SK-N-SH treated with all-trans-retinoic acid at 6 μM for 48 hours (cell line): ENCODE data around the gene TMEM203.

Experiments
- ATAC-seq: fragments of 200-7000 bp; cut with Tn5 transposase; 3 replicates; pipeline ENCODE4 v1.9.1; 2020; ENCODE audit warnings: mild to moderate bottlenecking, moderate library complexity
- ARNTL ChIP-seq: fragments of 450-650 bp; formaldehyde crosslinking; IDR thresholded peaks from 2 replicates; pipeline ENCODE4 v1.5.0; 2020; ENCODE audit warnings: low read depth, mild to moderate bottlenecking, moderate library complexity, borderline replicate concordance
- BACH2 ChIP-seq: fragments of 250-450 bp; sonication (Bioruptor Pico); IDR thresholded peaks from 2 replicates; pipeline ENCODE4 v1.9.0; 2021; ENCODE audit warnings: mild to moderate bottlenecking, borderline replicate concordance
- CREB5 ChIP-seq: fragments of 250-450 bp; sonication (Bioruptor Pico); IDR thresholded peaks from 2 replicates; pipeline ENCODE4 v1.5.1; 2020; ENCODE audit warnings: low read depth, mild to moderate bottlenecking, moderate library complexity
- CSDC2 ChIP-seq: fragments of 250-450 bp; sonication (Bioruptor Pico); IDR thresholded peaks from 2 replicates; pipeline ENCODE4 v1.5.0; 2020; ENCODE audit warnings: mild to moderate bottlenecking, moderate library complexity
- CSRNP3 ChIP-seq: fragments of 250-450 bp; sonication (Bioruptor Pico); IDR thresholded peaks from 2 replicates; pipeline ENCODE4 v1.5.1; 2021; ENCODE audit warnings: mild to moderate bottlenecking, moderate library complexity
- ESRRG ChIP-seq: fragments of 250-450 bp; sonication (Bioruptor Pico); IDR thresholded peaks from 2 replicates; pipeline ENCODE4 v1.6.1; 2021; ENCODE audit warnings: mild to moderate bottlenecking
- GLIS3 ChIP-seq: fragments of 250-450 bp; sonication (Bioruptor Pico); IDR thresholded peaks from 2 replicates; pipeline ENCODE4 v1.5.0; 2020; ENCODE audit warnings: mild to moderate bottlenecking, moderate library complexity
- PATZ1 ChIP-seq: fragments of 250-450 bp; sonication (Bioruptor Pico); IDR thresholded peaks from 2 replicates; pipeline ENCODE4 v1.8.0; 2020; ENCODE audit warnings: mild to moderate bottlenecking, moderate library complexity, borderline replicate concordance
- PPARA ChIP-seq: fragments of 250-450 bp; sonication (Bioruptor Pico); IDR thresholded peaks from 2 replicates; pipeline ENCODE4 v1.5.0; 2020; ENCODE audit warnings: mild to moderate bottlenecking, borderline replicate concordance
- RARB ChIP-seq: fragments of 250-450 bp; sonication (Bioruptor Pico); IDR thresholded peaks from 2 replicates; pipeline ENCODE4 v1.8.0; 2021; ENCODE audit warnings: mild to moderate bottlenecking, moderate library complexity
- SNAI2 ChIP-seq: fragments of 250-450 bp; sonication (Bioruptor Pico); IDR thresholded peaks from 2 replicates; pipeline ENCODE4 v1.5.0; 2020; ENCODE audit warnings: mild to moderate bottlenecking, moderate library complexity
- TCF4 ChIP-seq: fragments of 250-450 bp; sonication (Bioruptor Pico); IDR thresholded peaks from 2 replicates; pipeline ENCODE4 v1.8.0; 2021; ENCODE audit warnings: mild to moderate bottlenecking, moderate library complexity, borderline replicate concordance
- TOX ChIP-seq: fragments of 250-450 bp; sonication (Bioruptor Pico); IDR thresholded peaks from 2 replicates; pipeline ENCODE4 v1.8.0; 2021; ENCODE audit warnings: mild to moderate bottlenecking, moderate library complexity, borderline replicate concordance
- TSHZ2 ChIP-seq: fragments of 250-450 bp; sonication (Bioruptor Pico); IDR thresholded peaks from 2 replicates; pipeline ENCODE4 v1.5.0; 2020; ENCODE audit warnings: mild to moderate bottlenecking, moderate library complexity
- ZC3H10 ChIP-seq: fragments of 250-450 bp; sonication (Bioruptor Pico); IDR thresholded peaks from 2 replicates; pipeline ENCODE4 v1.5.1; 2021; ENCODE audit warnings: mild to moderate bottlenecking, moderate library complexity
- ZFP30 ChIP-seq: fragments of 450-650 bp; formaldehyde crosslinking; IDR thresholded peaks from 2 replicates; pipeline ENCODE4 v1.5.0; 2022; ENCODE audit warnings: mild to moderate bottlenecking, moderate library complexity
- ZNF565 ChIP-seq: fragments of 450-650 bp; formaldehyde crosslinking; conservative IDR thresholded peaks from 2 replicates; pipeline ENCODE4 v1.5.0; 2020; ENCODE audit warnings: low read depth, mild to moderate bottlenecking, moderate library complexity
- ZNF70 ChIP-seq: fragments of 450-650 bp; formaldehyde crosslinking; IDR thresholded peaks from 2 replicates; pipeline ENCODE4 v1.5.0; 2020; ENCODE audit warnings: mild to moderate bottlenecking, moderate library complexity
- ZNF8 ChIP-seq: fragments of 450-650 bp; formaldehyde crosslinking; IDR thresholded peaks from 2 replicates; pipeline ENCODE4 v1.5.0; 2020; ENCODE audit warnings: mild to moderate bottlenecking, moderate library complexity
- TF ChIP-seq, protein P1 (sequence below): fragments of 250-450 bp; sonication (Bioruptor Pico); IDR thresholded peaks from 2 replicates; pipeline ENCODE4 v1.8.0; 2021; ENCODE audit warnings: low read depth, mild to moderate bottlenecking, moderate library complexity, borderline replicate concordance

The TMEM203 gene

DNA sequence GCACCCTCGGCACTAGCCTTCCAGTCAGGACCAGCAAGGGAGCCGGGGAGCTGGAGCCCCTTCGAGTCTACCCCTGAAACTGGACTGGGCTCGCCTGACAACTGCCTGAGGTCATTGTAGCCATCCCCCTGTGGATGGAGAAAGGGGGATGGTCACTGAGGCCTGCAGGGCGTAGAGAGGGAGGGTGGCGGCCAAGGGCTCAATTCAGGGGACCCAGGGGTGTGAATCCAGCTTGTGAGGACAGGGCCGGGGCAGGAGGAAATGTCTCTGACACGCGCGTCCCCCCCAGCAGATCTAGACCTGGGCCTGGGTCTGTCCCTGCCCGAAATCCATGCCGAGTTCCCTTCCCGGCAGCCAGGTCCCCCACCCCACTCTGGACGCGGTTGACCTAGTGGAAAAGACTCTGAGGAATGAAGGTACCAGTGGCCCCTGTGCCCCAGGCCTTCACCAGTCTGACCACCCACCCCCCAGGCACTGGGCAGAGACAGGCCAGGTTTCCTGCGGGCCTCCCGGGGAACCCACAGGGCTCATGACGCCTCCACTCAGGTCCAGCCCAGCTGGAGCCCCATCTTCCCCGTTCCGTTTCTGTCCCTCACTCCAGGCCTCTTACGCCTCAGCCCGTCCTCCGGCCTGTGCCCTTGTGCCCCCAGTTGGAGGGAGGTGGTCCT is 26.1 kb upstream of the TMEM203 start:
- no peak for ATAC-seq

More for the DNA sequence above, 26.1 kb upstream of the TMEM203 start:
- TF ChIP-seq, protein P1, sequence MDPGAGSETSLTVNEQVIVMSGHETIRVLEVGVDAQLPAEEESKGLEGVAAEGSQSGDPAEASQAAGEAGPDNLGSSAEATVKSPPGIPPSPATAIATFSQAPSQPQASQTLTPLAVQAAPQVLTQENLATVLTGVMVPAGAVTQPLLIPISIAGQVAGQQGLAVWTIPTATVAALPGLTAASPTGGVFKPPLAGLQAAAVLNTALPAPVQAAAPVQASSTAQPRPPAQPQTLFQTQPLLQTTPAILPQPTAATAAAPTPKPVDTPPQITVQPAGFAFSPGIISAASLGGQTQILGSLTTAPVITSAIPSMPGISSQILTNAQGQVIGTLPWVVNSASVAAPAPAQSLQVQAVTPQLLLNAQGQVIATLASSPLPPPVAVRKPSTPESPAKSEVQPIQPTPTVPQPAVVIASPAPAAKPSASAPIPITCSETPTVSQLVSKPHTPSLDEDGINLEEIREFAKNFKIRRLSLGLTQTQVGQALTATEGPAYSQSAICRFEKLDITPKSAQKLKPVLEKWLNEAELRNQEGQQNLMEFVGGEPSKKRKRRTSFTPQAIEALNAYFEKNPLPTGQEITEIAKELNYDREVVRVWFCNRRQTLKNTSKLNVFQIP: no peak
- TF ChIP-seq BACH2 (no peak), ZNF70 (CRISPR knock-in tag) (no peak), ZC3H10 (CRISPR knock-in tag) (no peak), CSRNP3 (CRISPR knock-in tag) (no peak), SNAI2 (CRISPR knock-in tag) (no peak), ZNF8 (CRISPR knock-in tag) (no peak), ARNTL (CRISPR knock-in tag) (no peak), PATZ1 (CRISPR knock-in tag) (no peak), TSHZ2 (CRISPR knock-in tag) (no peak), RARB (CRISPR knock-in tag) (no peak), PPARA (no peak), TCF4 (CRISPR knock-in tag) (no peak), GLIS3 (no peak), ESRRG (CRISPR knock-in tag) (no peak), CSDC2 (CRISPR knock-in tag) (no peak), CREB5 (CRISPR knock-in tag) (no peak), ZNF565 (no peak), ZFP30 (CRISPR knock-in tag) (no peak), TOX (CRISPR knock-in tag) (no peak)
